Neural cell (in vitro differentiated cells): ENCODE data around the gene SSTR4. TPM values are rescaled to one million over a fixed set of nuclear protein-coding genes. Genes with fewer than 3 reads are reported as not detected.

ENCODE experiments used
- H2AFZ ChIP-seq: fragments of 200-600, 300-800 bp; sonication (generic), shearing (Covaris generic); 2 replicates; pipeline ENCODE4 v1.6.0; 2014; ENCODE audit warnings: low read depth, mild to moderate bottlenecking, antibody characterized with exemption, low read length, moderate library complexity
- H3F3A ChIP-seq: fragments of 200-600 bp; shearing (Covaris generic); 2 replicates; pipeline ENCODE4 v1.6.1; 2016; ENCODE audit warnings: mild to moderate bottlenecking, moderate library complexity, mixed read lengths, antibody characterized with exemption, low read length; ENCODE audit not compliant: insufficient read depth, poor library complexity, severe bottlenecking
- H3K27ac ChIP-seq: fragments of 200-600, 300-800 bp; sonication (generic), shearing (Covaris generic); 2 replicates; pipeline ENCODE4 v1.5.1; 2014; ENCODE audit warnings: mild to moderate bottlenecking, low read length, moderate library complexity
- H3K27me3 ChIP-seq: fragments of 300-800, 200-600 bp; sonication (generic), shearing (Covaris generic); 2 replicates; pipeline ENCODE4 v1.6.0; 2014; ENCODE audit warnings: mild to moderate bottlenecking, low read depth, low read length, moderate library complexity; ENCODE audit not compliant: insufficient read depth
- H3K36me3 ChIP-seq: fragments of 300-800, 200-600 bp; sonication (generic), shearing (Covaris generic); 2 replicates; pipeline ENCODE4 v1.5.1; 2014; ENCODE audit warnings: mild to moderate bottlenecking, antibody characterized with exemption, low read length, moderate library complexity; ENCODE audit not compliant: insufficient read depth
- H3K4me2 ChIP-seq: fragments of 300-800, 200-600 bp; sonication (generic), shearing (Covaris generic); 2 replicates; pipeline ENCODE4 v1.6.0; 2014; ENCODE audit warnings: mild to moderate bottlenecking, low read length
- H3K4me3 ChIP-seq: fragments of 300-800, 200-600 bp; sonication (generic), shearing (Covaris generic); 2 replicates; pipeline ENCODE4 v1.5.1; 2014; ENCODE audit warnings: mild to moderate bottlenecking, low read length, moderate library complexity
- H3K79me2 ChIP-seq: fragments of 200-600 bp; shearing (Covaris generic); replicated peaks from 2 replicates; pipeline ENCODE4 v1.6.0; 2014; ENCODE audit warnings: mild to moderate bottlenecking, low read length, moderate library complexity; ENCODE audit not compliant: insufficient read depth
- H3K9ac ChIP-seq: fragments of 300-800, 200-600 bp; sonication (generic), shearing (Covaris generic); 2 replicates; pipeline ENCODE4 v1.6.1; 2016; ENCODE audit warnings: mild to moderate bottlenecking, low read length, mixed read lengths
- H3K9me2 ChIP-seq: fragments of 200-600 bp; shearing (Covaris generic); 2 replicates; pipeline ENCODE4 v1.6.1; 2016; ENCODE audit warnings: mild to moderate bottlenecking, low read length, mixed read lengths; ENCODE audit not compliant: insufficient read depth
- H3K9me3 ChIP-seq: fragments of 200-600, 300-800 bp; sonication (generic), shearing (Covaris generic); 2 replicates; pipeline ENCODE4 v1.6.1; 2016; ENCODE audit warnings: mild to moderate bottlenecking, mixed run types, low read length, moderate library complexity, mixed read lengths
- H4K20me1 ChIP-seq: fragments of 200-600 bp; shearing (Covaris generic); 2 replicates; pipeline ENCODE4 v1.6.1; 2016; ENCODE audit warnings: mild to moderate bottlenecking, mixed run types; ENCODE audit not compliant: insufficient read depth
- CTCF ChIP-seq: fragments of 450-650 bp; IDR thresholded peaks from 2 replicates; pipeline ENCODE4 v1.5.1; 2014; ENCODE audit warnings: antibody characterized with exemption, mild to moderate bottlenecking, moderate library complexity; ENCODE audit not compliant: poor library complexity, severe bottlenecking
- EP300 ChIP-seq: fragments of 450-650 bp; conservative IDR thresholded peaks from 2 replicates; pipeline ENCODE4 v1.6.1; 2014; ENCODE audit warnings: antibody characterized with exemption, mild to moderate bottlenecking, moderate library complexity; ENCODE audit not compliant: poor library complexity, severe bottlenecking
- EZH2 ChIP-seq: fragments of 200-600, 300-800 bp; shearing (Covaris generic), sonication (generic); IDR thresholded peaks from 2 replicates; pipeline ENCODE4 v1.6.1; 2014; ENCODE audit warnings: antibody characterized with exemption, low read length, borderline replicate concordance, mild to moderate bottlenecking; ENCODE audit not compliant: insufficient read depth, poor library complexity, severe bottlenecking
- MXI1 ChIP-seq: fragments of 450-650 bp; conservative IDR thresholded peaks from 2 replicates; pipeline ENCODE4 v1.6.1; 2014; ENCODE audit warnings: antibody characterized with exemption, mild to moderate bottlenecking; ENCODE audit not compliant: poor library complexity, severe bottlenecking
- POLR2AphosphoS5 ChIP-seq: IDR thresholded peaks from 2 replicates; pipeline ENCODE4 v1.6.1; 2012
- RAD21 ChIP-seq: fragments of 450-650 bp; conservative IDR thresholded peaks from 2 replicates; pipeline ENCODE4 v1.6.1; 2014; ENCODE audit warnings: antibody characterized with exemption, mild to moderate bottlenecking, moderate library complexity
- REST ChIP-seq: IDR thresholded peaks from 2 replicates; pipeline ENCODE4 v1.6.1; 2012; ENCODE audit warnings: borderline replicate concordance
- SMC3 ChIP-seq: fragments of 450-650 bp; conservative IDR thresholded peaks from 2 replicates; pipeline ENCODE4 v1.6.1; 2014; ENCODE audit warnings: antibody characterized with exemption, mild to moderate bottlenecking, moderate library complexity; ENCODE audit not compliant: poor library complexity
- TAF1 ChIP-seq: IDR thresholded peaks from 2 replicates; pipeline ENCODE4 v1.6.1; 2012; ENCODE audit warnings: low read depth
- polyA plus RNA-seq: library from polyadenylated mRNA; depleted of rRNA; stranded (reverse); fragments of >200 nt; gene quantifications from 2 replicates; pipeline ENCODE4 v1.2.3, GENCODE V29; 2014

Gene SSTR4
- polyA plus RNA-seq, 1 donor from 2014 or later, result not detected

- no peak overlapping the region for H3K4me3 ChIP-seq
- H3K27ac ChIP-seq, result no peak overlapping the region
- no peaks in the 10 kb centered on the region for H3K79me2 ChIP-seq
- H3F3A ChIP-seq, result no peaks in the 10 kb centered on the region
- no peak overlapping the region for H3K9ac ChIP-seq
- H4K20me1 ChIP-seq, result no peaks in the 10 kb centered on the region
- no peaks in the 10 kb centered on the region for H3K9me3 ChIP-seq
- H3K27me3 ChIP-seq, result peaks cover 58% of the 10 kb centered on the region
- H3K4me2 ChIP-seq, result no peak overlapping the region
- no peak overlapping the region for H2AFZ ChIP-seq
- H3K9me2 ChIP-seq, result no peaks in the 10 kb centered on the region
- no peaks in the 10 kb centered on the region for H3K36me3 ChIP-seq
- TF ChIP-seq REST (no peak), EP300 (no peak), SMC3 (no peak), POLR2AphosphoS5 (no peak), RAD21 (no peak), MXI1 (no peak), TAF1 (no peak), EZH2 (no peak), CTCF (no peak)
Measured at GRCh38 chr20:23052904-23053303, 17.8 kb downstream of the SSTR4 start.

- no peak overlapping the region for H3K9ac ChIP-seq
- peaks cover 12% of the 10 kb centered on the region for H3K27me3 ChIP-seq
- no peaks in the 10 kb centered on the region for H3K9me3 ChIP-seq
- no peak overlapping the region for H3K4me2 ChIP-seq
- H3K79me2 ChIP-seq, result no peaks in the 10 kb centered on the region
- no peaks in the 10 kb centered on the region for H4K20me1 ChIP-seq
- no peak overlapping the region for H3K27ac ChIP-seq
- H3K4me3 ChIP-seq, result no peak overlapping the region
- no peaks in the 10 kb centered on the region for H3K9me2 ChIP-seq
- no peaks in the 10 kb centered on the region for H3K36me3 ChIP-seq
- no peak for TF ChIP-seq EZH2
- TF ChIP-seq TAF1, result no peak
- TF ChIP-seq POLR2AphosphoS5, result no peak
- no peak for TF ChIP-seq MXI1
- TF ChIP-seq REST, result no peak
- no peak overlapping the region for H2AFZ ChIP-seq
- no peaks in the 10 kb centered on the region for H3F3A ChIP-seq
Measured at GRCh38 chr20:23058240-23058639, 23.1 kb downstream of the SSTR4 start.
